ENCODE measurements around the gene USP30. TPM values are rescaled to one million over a fixed set of nuclear protein-coding genes. Genes with fewer than 3 reads are reported as not detected.
A peak's percentile ranks its signal among the peaks of the same experiment; 100 is the strongest.
"Not testable (repeated sequence)": the region's sequence is repeated elsewhere in the genome, so short reads cannot be mapped to it uniquely, and the experiment has no call there.

USP30 gene
- polyA plus RNA-seq, 1 donor: 14.4 TPM

DNA sequence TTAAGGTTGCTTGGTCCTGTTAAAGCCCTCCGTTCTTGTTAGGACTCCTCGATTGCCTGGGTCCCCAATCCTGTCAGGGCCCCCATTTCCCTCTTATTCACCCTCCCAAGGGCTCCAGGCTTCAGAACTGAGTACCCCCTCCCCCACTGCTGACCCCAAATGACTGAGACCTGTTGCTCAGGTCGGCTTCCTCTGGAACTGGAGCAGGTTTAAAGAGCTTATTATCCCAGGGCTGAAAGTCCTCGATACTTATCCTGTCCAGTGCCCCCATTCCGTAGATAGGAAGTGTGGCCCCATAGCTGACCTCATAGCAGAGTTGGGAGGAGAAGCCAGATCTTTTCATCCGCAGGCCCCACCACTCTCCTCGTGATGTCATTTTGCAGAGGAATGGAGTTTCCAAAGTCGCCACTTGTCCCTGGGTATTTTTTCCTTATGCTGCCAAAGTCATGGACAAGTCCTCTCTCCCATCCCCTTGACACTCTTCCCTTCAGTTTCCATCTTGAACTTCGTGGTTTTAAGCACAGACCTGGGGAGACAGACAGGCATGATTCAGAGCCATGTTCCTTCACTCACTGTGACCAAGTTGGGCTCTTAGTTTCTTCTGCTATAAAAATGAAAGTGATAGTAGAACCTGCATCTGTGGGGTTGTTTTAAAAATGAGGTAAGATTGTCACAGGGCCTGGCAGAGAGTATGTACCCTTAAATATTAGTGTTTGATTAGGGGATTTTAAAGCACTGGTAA lies 1.2 kb downstream of the USP30 start:
- no peak for DNase-seq

DNA sequence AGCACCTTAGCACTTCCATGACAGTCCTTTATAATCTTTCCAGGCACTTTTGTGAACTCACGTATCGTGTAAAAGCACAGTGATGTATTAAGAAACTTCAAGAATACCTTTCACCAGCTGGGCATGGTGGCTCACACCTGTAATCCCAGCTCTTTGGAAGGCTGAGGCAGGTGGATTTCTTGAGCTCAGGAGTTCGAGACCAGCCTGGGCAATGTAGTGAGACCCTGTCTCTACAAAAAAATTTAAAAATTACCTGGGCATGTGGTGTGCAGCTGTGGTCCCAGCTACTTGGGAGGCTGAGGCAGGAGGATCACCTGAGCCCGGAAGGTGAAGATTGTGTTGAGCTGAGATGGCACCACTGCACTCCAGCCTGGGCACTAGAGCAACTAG lies 1.7 kb downstream of the USP30 start:
- not testable (repeated sequence) for DNase-seq

DNA sequence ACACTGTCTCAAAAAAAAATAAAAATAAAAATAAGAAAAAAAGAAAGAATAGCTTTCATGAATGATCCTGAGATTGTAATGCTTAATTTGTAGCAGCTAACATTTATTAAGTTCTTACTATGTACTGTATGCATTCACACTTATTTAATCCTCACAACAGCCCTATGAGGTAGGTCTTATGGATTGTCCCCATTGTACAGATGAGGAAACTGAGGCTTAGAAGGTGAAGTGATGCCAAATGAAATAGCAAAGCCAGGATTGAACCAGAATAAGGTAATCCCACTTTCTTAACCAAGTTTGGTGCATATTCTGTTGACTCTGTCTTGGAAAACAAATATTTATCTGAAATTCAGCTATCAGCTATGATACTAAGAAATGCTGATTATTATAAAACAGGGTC lies 2.1 kb downstream of the USP30 start:
- DNase-seq: no peak

DNA sequence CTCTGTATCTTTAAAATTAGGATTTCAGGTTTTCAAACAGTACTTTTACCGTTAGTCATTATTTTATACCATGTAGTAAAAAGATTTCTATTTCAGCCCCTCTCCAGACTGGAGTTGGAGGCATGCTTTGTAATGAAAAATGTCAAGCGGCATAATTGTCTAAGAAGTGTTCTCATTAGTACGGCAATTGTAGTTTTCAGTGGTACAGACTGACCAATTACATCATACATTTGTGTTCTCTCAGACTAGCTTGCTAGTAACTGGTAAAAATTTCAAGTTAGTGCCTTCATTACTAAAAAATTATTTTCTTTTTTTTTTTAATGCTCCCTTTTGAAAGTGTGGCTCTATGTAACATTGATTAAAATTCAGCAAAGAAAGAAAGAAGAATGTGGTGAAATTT lies 4.5 kb downstream of the USP30 start:
- DNase-seq: no peak

DNA sequence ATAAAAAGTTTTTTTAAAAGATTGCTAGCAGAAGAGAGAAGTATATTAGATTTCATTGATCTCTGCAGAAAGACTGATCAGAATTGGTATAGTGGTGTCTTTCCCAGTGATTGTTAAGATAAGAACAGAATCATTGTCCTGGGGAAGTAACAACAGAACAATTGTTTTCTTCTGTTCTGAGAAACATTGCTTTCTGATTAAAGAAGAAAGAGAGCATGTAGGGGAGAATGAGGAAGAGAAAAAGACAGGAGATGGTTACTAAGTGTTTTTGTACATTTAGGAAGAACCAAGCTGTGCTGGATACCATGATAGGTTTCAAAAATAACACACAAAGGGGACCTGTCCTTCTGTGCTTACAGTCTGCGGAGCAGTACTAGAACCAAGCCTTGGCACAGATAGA lies 5.0 kb downstream of the USP30 start:
- no peak for DNase-seq

DNA sequence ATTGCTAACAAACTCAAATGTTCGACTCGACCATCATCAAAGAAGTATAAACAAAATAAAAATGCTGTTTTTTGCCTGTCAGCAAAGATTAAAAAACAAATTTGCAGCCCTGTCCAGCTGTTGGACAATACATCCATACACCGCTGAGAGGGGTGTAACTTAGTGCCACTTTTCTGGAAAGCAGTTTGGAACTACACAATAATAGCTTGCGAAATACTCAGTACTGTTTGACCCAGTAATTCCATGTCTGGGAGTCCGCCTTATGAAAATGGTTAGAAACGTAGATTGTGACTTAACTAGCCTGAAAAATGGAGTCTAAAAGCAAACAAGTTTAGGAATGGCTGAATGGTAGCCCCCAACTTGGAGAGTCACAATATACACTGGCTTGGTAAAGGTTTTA lies 6.4 kb downstream of the USP30 start:
- no peak for DNase-seq

DNA sequence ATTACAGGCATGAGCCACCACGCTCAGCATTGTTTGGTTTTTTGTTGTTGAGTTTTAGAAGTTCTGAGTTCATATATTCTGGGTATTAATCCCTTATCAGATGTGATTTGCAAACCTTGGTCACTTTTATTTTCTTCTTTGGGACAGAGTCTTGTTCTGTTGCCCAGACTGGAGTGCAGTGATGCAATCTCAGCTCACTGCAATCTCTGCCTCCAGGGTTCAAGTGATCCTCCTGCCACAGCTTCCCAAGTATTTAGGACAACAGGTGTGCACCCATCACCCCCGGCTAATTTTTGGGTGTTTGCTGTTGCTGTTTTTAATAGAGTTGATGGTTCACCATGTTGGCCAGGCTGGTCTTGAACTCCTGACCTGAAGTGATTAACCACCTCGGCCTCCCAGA lies 11.8 kb downstream of the USP30 start:
- no peak for DNase-seq

DNA sequence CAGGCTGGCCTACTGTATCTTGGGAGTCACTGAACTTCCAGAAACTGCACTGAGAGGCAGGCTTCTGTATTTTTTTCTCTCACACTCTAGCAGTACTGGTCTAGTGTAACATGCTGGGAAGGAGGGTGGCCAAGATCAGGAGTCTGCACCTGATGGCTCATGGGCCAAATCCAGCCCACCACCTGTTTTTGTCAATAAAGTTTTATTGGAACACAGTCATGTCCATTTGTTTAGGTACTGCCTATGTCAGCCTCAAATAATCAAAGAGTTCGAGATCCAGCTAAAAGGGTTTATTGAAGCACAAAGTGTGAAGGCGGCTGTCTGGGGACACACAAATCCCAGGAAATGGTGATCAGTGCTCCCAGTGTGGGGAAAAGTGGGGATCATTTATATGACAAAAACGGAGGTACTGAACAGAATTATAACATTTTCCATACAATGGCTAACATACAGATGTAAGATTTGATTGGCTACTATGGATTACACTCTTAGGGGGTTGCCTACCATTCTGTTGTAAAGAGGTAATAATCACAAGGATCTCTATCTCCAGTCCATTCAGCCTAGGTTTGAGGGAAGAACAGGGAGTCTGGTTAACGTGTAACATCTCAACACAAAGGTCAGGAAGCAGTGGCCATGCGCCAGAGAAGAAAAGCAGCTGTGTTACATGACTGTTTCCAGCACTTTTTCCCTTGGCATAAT lies 12.9 kb downstream of the USP30 start:
- no peak for DNase-seq

DNA sequence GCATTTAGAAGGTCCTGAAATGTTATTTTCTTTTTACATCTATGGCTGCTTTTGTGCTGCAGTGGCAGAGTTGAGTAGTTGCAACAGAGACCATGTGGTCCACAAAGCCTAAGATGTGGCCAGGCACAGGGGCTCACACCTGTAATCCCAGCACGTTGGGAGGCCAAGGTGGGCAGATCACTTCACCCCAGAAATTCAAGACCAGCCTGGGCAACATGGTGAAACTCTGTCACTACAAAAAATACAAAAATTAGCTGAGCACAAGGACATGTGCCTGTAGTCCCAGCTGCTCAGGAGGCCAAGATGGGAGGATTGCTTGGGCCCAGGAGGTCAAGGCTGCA lies 13.4 kb downstream of the USP30 start:
- no peak for DNase-seq

DNA sequence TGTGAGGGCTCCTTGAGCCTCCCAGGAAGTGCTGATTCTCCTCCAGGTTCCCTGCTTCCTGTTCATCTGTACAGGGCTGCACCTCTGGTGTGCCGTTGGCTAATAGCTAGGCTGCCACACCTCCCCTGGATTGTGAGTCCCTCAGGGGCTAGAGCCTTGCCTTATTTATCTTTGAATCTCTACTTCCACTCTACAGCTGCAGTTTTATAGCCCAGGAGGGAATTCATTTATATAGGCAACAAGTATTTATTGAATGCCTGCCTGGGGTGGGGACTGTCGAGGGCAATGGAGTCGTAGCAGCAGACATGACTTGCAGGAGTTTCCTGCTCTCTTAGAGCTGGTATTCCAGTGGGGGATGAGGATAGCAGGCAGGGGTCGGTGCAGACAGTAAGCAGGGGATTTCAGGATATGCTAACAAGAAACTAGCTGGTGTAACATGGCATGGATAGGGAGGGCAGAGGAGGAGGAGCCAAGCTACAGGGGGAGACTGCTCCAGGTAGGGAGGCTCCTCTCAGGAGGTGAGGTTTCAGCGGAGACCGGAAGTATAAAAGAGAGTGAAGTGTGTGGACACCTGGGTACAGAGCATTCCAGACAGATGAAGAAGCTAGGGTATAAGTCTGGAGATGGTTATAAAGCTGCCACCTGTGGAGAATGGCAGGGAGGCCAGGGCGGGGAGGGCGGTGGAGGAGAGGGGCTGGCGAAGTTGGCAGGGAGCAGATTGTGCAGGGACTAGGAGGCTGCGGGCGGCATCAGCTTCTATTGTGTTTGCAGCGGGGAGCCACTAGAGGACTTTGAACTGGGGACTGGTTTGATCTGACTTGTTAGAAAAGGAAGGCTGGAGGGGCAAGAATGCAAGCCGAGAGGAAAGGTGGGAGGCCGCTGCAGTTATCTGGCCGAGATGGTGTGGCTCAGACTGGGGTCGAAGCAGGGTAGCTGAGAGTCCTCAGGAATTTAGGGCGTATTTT lies 17.2 kb downstream of the USP30 start:
- DNase-seq: no peak

DNA sequence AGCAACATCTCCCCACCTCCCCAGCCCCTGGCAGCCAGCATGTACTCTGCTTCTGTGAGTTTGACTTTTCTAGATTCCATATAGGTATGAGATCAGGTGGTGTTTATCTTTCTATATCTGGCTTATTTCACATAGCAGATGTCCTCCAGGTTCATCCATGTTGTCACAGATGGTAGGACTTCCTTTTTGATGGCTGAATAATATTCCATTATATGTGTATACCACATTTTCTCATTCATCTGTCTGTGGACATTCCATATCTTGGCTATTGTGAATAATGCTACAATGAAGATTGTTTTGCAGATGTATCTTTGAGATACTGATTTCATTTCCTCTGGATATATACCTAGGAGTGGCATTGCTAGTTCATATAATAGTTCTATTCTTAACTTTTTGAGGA lies 22.5 kb downstream of the USP30 start:
- no peak for DNase-seq

DNA sequence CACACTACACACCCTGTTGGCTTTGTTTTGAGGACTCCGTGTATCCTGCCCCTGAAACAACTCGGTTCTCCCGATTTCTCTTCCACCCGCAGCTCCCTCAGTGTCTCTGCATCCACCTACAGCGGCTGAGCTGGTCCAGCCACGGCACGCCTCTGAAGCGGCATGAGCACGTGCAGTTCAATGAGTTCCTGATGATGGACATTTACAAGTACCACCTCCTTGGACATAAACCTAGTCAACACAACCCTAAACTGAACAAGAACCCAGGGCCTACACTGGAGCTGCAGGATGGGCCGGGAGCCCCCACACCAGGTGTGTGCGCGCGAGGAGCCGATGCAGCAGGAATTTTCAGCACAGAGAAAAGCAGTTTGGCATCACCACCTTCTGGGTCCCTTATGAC lies 30.4 kb downstream of the USP30 start:
- DNase-seq: no peak

DNA sequence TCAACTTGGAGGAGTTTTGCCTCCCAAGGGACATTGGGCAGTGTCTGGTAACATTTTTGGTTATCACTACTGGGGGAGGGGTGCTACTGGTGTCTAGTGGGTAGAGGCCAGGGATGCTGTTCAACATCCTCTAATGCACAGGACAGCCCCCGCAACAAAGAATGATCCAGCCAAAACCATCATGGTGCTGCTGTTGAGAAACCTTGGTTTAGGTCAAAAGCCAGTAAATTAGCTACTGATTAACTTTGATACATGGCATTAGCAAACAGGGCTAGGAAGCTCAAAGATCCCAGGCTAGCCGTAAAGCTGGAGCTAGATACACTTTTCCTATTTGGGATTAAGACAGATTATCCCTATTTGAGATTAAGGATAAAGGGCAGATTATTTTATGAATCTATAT lies 32.0 kb downstream of the USP30 start:
- no peak for DNase-seq

DNA sequence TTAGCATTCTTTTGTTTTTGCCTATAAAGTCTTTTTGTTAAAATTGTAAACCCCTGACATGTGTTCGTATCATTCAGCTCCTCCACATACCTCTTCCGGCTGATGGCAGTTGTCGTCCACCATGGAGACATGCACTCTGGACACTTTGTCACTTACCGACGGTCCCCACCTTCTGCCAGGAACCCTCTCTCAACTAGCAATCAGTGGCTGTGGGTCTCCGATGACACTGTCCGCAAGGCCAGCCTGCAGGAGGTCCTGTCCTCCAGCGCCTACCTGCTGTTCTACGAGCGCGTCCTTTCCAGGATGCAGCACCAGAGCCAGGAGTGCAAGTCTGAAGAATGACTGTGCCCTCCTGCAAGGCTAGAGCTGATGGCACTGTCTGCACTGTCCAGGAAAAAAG lies 33.2 kb downstream of the USP30 start:
- no peak for DNase-seq

DNA sequence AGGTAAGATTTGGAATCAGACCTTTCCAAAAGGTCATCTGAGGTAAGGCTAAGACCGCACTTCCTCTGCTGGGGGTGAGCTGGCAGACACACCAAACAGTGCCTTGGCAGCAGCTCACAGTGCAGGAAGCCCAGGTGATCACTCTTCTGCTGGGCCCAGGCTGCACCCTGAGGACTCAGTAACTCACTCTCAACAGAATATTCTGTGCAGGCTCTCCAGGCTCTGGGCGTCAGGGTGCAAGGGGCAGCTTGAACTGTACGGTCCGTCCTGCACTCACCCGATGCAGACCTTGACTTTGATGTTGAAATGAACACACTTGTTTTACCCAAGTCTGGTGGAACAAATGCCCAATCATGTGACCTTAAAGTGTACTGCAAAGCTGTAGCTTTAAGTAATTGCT lies 34.9 kb downstream of the USP30 start:
- DNase-seq: no peak

DNA sequence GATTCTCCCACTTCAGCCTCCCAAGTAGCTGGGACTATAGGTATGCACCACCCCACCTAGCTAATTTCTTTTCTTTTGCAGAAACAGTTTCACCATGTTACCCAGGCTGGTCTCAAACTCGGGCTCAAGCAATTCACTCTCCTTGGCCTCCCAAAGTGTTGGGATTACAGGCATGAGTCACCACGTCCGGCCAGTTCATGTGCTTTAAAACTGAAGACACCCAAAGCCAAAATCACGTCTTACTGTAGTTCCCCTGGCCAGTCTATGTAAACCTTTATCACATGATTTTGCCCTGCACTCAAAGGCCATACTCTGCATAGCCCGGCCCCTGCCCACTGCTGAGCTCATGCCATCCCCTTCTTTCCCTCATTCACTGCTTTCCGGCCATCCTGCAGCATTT lies 36.4 kb downstream of the USP30 start:
- no peak for DNase-seq

DNA sequence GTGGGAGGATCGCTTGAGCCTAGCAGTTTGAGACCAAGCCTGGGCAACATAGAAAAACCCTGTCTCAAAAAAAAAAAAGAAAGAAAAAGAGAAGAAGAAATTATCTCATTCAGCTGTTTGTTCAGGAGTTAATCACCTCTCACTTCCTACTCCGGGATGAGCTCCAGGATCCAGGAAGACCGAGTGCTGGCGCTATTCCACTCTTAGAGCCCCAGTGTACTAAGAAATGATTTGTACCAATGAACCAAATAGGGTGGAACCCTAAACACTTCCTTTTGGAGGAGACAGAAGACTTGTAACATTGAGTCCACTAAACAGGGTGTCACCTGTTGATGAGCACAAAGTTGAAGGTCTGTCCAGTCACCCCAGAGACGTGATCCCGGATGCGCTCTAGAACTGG lies 37.3 kb downstream of the USP30 start:
- DNase-seq: no peak

DNA sequence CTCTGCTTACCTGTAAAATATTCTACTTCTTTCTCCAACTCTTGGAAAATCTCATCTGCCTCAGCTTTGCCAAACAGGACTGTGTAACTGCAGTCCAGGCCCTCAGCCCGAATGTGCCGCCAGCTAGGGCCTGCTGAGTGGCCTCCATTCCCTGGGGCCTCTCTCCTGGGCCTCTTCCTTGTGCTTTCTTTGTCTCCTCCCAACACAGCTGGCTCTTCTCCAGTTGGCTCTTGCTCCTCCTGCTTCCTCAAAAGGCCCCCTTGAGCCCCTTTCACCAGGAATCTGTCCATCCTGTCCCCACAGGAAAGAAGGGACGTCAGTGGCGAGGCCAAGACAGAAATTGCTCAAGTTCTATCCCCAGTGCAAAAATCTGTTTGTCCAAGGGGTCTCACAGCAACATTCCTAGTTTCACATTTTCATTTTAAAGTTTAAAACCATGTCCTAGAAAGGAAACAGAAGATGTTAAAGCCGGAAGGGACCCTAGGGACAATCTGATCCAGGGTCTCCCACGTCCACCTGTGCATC lies 40.2 kb downstream of the USP30 start:
- no peak for DNase-seq

DNA sequence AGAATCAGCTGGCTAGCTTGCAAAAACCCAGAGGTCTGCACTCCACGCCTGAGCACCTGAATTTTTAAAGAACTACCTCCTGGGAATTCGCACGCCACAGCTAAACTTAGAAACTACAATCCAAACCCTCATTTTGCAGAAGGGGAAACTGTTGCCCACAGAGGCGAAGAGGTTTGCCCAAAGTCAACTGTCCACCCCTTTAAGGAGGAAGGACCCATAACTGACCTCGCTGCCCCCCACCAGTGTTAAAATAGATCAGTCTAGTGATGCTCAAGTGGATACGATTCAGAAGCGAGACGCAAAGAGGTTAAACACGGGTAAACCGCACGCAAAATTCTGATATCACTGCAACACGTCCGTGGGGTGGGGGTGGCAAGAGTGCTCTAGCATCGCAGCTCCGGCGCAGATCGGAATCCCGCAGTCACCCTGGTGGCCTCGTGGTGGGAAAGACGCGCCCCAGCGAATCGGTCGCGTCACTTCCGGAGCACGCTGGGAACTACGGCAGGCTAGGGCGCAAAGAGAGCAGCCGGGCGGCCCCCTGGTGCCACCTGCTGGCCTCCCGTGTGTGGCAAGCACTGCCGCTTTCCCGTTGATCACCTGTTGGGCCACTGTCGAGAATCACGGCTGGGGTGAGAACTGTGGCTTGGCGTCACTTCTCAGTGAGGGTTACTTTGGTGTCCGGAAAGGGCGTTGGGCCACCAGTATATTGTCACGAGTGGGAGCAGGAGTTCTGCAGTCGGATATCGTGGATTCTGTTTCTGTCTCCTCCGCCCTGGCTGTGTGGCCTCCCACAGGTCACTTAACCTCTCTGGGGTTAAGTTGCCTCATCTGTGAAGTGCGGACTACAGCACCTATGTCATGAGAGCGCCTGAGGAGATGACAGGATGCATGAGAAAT lies 40.9 kb downstream of the USP30 start, which contains the start of gene ALKBH2:
TSS of gene ALKBH2 (minus strand) at position 451 of the 897 bp plus-strand sequence. CDS start 686 bp downstream, outside the sequence.
- peak; percentile 96 for DNase-seq

DNA sequence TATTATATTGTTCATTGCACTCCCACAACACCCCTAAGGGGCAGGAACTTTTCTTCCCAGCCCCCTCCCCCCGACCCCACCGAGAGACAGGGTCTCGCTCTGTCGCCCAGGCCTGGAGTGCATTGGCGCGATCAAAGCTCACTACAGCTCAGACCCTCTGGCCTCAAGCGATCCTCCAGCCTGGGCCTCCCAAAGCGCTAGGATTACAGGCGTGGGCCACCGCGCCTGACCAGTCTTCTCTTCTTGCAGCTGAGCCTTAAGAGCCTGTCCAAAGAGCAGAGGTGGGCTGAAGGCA lies 44.7 kb downstream of the USP30 start:
- DNase-seq: no peak

DNA sequence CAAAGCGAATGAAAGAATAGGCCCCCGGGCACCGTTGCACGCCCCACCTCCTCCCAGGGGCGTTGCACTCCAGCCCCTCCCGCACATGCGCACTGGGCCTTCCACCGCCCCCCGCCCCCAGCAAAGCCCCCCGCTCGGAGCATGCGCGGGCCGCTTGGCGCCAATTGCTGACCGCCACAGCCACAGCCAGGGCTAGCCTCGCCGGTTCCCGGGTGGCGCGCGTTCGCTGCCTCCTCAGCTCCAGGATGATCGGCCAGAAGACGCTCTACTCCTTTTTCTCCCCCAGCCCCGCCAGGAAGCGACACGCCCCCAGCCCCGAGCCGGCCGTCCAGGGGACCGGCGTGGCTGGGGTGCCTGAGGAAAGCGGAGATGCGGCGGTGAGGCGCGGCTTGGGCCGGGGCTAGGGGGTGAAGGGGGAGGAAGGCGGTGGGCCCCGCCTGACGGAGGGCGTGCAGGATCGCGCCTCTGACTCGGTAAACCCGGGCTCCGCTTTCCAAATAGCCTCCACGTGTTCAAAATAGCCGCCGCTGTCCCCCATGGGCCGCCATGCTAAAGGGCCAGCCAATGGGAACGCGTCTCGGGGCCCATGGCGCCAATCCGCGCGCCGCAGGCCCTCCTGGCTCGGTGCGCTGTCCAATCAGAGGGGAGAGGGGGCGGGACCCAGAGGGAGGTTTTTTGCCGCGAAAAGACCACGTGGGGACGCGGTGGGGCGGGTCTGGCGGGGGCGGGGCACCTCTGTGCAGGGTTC lies 45.2 kb downstream of the USP30 start, which contains the start of gene UNG:
TSS of gene UNG (plus strand) at position 163 of the 748 bp plus-strand sequence. CDS start at position 246, 83 bp downstream.
- peak; percentile 97 for DNase-seq

Data from hindlimb muscle (tissue), 1 donor.